HG03095 (cell line): ENCODE data around the gene GMPS.

Source experiments
- ATAC-seq: cut with Tn5 transposase; IDR thresholded peaks from one replicate; pipeline ENCODE4 v1.9.1; 2021; ENCODE audit warnings: moderate library complexity; ENCODE audit not compliant: unreplicated experiment

Gene GMPS

DNA sequence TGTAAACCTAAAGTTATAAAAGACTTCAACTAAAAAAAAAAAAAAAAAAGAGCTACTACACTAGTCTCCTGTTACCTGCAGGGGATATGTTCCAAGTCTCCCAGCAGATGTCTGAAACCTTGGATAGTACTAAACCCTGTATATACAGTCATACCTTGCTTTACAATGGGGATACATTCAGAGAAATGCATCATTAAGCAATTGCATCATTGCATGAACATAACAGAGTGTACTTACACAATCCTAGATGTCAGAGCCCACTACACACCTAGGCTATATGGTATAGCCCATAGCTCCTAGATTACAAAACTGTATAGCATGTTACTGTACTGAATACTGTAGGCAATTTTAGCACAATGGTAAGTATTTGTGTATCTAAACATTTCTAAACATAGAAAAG lies 119.1 kb downstream of the GMPS start:
- ATAC-seq: no peak

DNA sequence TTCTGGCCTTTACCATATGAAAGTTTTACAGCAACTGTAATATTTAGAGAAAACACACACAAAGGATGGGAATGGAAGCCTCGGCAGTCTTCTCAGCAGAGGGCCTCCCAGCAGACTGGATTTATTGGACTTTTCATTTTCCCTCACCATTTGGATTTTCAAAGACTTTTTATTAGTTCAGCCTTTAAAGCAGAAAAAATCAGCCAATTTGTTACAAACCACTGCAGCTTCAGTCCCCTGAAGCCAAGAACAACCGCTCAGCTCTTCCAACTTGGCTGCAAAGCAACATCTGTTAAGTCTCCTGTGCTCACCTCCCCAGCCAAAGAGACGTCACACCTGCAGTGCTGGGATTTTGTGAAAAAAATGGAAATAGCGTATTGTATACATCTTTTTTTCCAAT lies 120.8 kb downstream of the GMPS start:
- ATAC-seq: no peak

DNA sequence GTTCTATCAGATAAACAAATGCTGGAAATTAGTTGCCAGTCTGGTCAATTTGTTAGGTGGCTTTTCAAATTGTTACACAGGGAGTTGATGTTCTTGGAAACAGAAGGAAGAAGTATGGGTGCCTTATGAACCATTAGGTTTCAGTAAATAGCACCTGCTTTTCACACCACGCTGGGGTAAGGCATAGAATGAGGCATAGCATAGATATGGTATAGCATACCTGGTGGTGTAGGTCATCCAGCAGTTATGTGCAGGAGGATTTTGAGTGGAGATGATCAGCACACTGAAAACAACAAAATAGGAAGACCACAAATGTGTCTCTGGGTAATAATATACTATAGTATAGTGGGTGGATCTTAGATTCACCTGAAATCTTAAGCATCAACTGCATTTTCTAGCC lies 121.4 kb downstream of the GMPS start:
- no peak for ATAC-seq
